K562 (cell line): ENCODE results near the gene SPRYD7. TPM values are rescaled to one million over a fixed set of nuclear protein-coding genes. Genes with fewer than 3 reads are reported as not detected.
"Not testable (repeated sequence)": the region's sequence is repeated elsewhere in the genome, so short reads cannot be mapped to it uniquely, and the experiment has no call there.

Experiments
- ATAC-seq: fragments of 200-7000 bp; cut with Tn5 transposase; 3 replicates; pipeline ENCODE4 v1.9.1; 2020; ENCODE audit warnings: moderate library complexity
- BruUV-seq: library from RNA; stranded (reverse); fragments of 400-500 nt; replicated peaks from 2 replicates; lab custom pipeline; 2021; lab: Mats Ljungman, UMichigan
- CTCF ChIA-PET: fragments of 300-600 bp; formaldehyde crosslinking; extraction: SDS; loops from one replicate; lab custom pipeline; 2021; ENCODE audit warnings: low intra/inter-chr PET ratio; lab: Yijun Ruan, JAX
- POLR2A ChIA-PET: fragments of 300-600, 350-650 bp; sonication (Branson Sonifier 250); formaldehyde crosslinking; extraction: SDS; loops from one replicate; lab custom pipeline; 2021; ENCODE audit warnings: antibody characterized with exemption, inconsistent platforms; lab: Yijun Ruan, JAX
- DNase-seq, 4 experiments: peaks; one replicate each; pipeline versions ENCODE4 v3.0.0 to v3.0.0-alpha.2; 2011 to 2018; ENCODE audit warnings: low spot score in 3 of 4, mixed read lengths in 3 of 4; ENCODE audit errors: extremely low read depth in 1 of 4
- FAIRE-seq: peaks from 2 replicates; lab custom pipeline; 2011; peaks lifted over from hg19 to GRCh38; lab: Jason Lieb, UNC
- H2AFZ ChIP-seq: 2 replicates; pipeline ENCODE4 v1.6.0; 2011; ENCODE audit warnings: low read depth, low read length, control low read depth, inconsistent platforms
- H3K27ac ChIP-seq: fragments of 200-600 bp; 3 replicates; pipeline ENCODE4 v1.8.0; 2011; ENCODE audit warnings: low read depth, mild to moderate bottlenecking, control low read depth, inconsistent platforms, low read length, moderate library complexity, mixed read lengths; ENCODE audit errors: extremely low read depth
- H3K27me3 ChIP-seq, 2 experiments: fragments of 300-600 bp in 1 of 2; 2 replicates in 1 of 2; 3 replicates in 1 of 2; pipeline versions ENCODE4 v1.6.0 to v1.8.0; 2011; ENCODE audit warnings: inconsistent platforms in 2 of 2, low read length in 2 of 2, mild to moderate bottlenecking in 1 of 2, mixed read lengths in 1 of 2, moderate library complexity in 1 of 2; ENCODE audit not compliant: control insufficient read depth in 2 of 2, insufficient read depth in 2 of 2
- H3K36me3 ChIP-seq: fragments of 300-600 bp; 3 replicates; pipeline ENCODE4 v1.8.0; 2011; ENCODE audit warnings: mild to moderate bottlenecking, low read length, inconsistent platforms; ENCODE audit not compliant: control insufficient read depth, insufficient read depth
- H3K4me1 ChIP-seq, 2 experiments: fragments of 200-600 bp in 1 of 2; replicated peaks in 1 of 2; 2 replicates in 1 of 2; 3 replicates in 1 of 2; pipeline versions ENCODE4 v1.5.1 to v1.8.0; 2011; ENCODE audit warnings: inconsistent platforms in 2 of 2, low read length in 2 of 2, mild to moderate bottlenecking in 1 of 2, mixed read lengths in 1 of 2, moderate library complexity in 1 of 2; ENCODE audit not compliant: control insufficient read depth in 2 of 2, insufficient read depth in 2 of 2
- H3K4me2 ChIP-seq: 2 replicates; pipeline ENCODE4 v1.6.1; 2011; ENCODE audit warnings: low read length, control low read depth, inconsistent platforms, mixed read lengths; ENCODE audit not compliant: insufficient read depth
- H3K4me3 ChIP-seq: fragments of 200-600 bp; sonication (generic), shearing (Covaris generic); 2 replicates; pipeline ENCODE4 v1.5.1; 2016; ENCODE audit warnings: control low read depth, inconsistent platforms
- H3K79me2 ChIP-seq: fragments of 200-600 bp; 3 replicates; pipeline ENCODE4 v1.8.0; 2011; ENCODE audit warnings: low read length, inconsistent platforms; ENCODE audit not compliant: control insufficient read depth, insufficient read depth
- H3K9ac ChIP-seq, 2 experiments: 2 replicates each; pipeline versions ENCODE4 v1.6.0 to v1.6.1; 2011; ENCODE audit warnings: low read depth in 2 of 2, low read length in 2 of 2, control low read depth in 1 of 2, inconsistent platforms in 1 of 2, mild to moderate bottlenecking in 1 of 2, mixed read lengths in 1 of 2; ENCODE audit not compliant: insufficient read depth in 1 of 2
- H3K9me1 ChIP-seq: one replicate; pipeline ENCODE4 v1.6.0; 2011; ENCODE audit warnings: inconsistent platforms, mild to moderate bottlenecking, low read length, moderate library complexity; ENCODE audit not compliant: control insufficient read depth, insufficient read depth
- H3K9me3 ChIP-seq: replicated peaks from 2 replicates; pipeline ENCODE4 v1.5.1; 2011; ENCODE audit warnings: low read depth, low read length, inconsistent platforms; ENCODE audit not compliant: control insufficient read depth, insufficient read depth
- H4K20me1 ChIP-seq: replicated peaks from 2 replicates; pipeline ENCODE4 v1.6.1; 2011; ENCODE audit warnings: low read length, inconsistent platforms, mixed read lengths; ENCODE audit not compliant: control insufficient read depth, insufficient read depth
- GATAD2B ChIP-seq: fragments of 450-650 bp; IDR thresholded peaks from 2 replicates; pipeline ENCODE4 v1.6.1; 2017; ENCODE audit warnings: mild to moderate bottlenecking, borderline replicate concordance
- PRPF4 ChIP-seq: fragments of 200-400 bp; formaldehyde crosslinking; IDR thresholded peaks from one replicate; pipeline ENCODE4 v1.6.1; 2017; ENCODE audit warnings: low read length, low read depth, mild to moderate bottlenecking; ENCODE audit not compliant: insufficient read depth, poor library complexity, severe bottlenecking
- SMAD3 ChIP-seq: fragments of 450-650 bp; formaldehyde crosslinking; conservative IDR thresholded peaks from 2 replicates; pipeline ENCODE4 v1.4.0; 2020; ENCODE audit warnings: mild to moderate bottlenecking
- SRSF1 ChIP-seq: fragments of 200-400 bp; formaldehyde crosslinking; IDR thresholded peaks from 2 replicates; pipeline ENCODE4 v1.6.1; 2017; ENCODE audit warnings: mild to moderate bottlenecking, low read depth, low read length, moderate library complexity
- TFAM ChIP-seq: fragments of 250-450 bp; sonication (Bioruptor Pico); conservative IDR thresholded peaks from 2 replicates; pipeline ENCODE4 v1.5.0; 2021; ENCODE audit warnings: mild to moderate bottlenecking, moderate library complexity
- ZNF12 ChIP-seq: sonication (generic); formaldehyde crosslinking; IDR thresholded peaks from 2 replicates; pipeline ENCODE4 v1.4.0; 2020; ENCODE audit warnings: mild to moderate bottlenecking, missing genetic modification reagents
- WGBS: fragments of 100-300 bp; shearing (Covaris generic); methylation state at CpG from one replicate; pipeline ENCODE4 v1.1.6; 2016; ENCODE audit warnings: low coverage, mixed read lengths; ENCODE audit not compliant: insufficient coverage; ENCODE audit errors: missing lambda C conversion rate; 5-methylcytosine and 5-hydroxymethylcytosine counted together
- in situ Hi-C: fragments of 300-500 bp; cut with MboI; formaldehyde crosslinking; loops from 4 replicates; pipeline ENCODE4 v1.15.0; 2018; ENCODE audit warnings: inconsistent platforms, mixed read lengths
- intact Hi-C: fragments of 100-400 bp; cut with micrococcal nuclease; formaldehyde crosslinking; loops from 2 replicates; pipeline ENCODE4 v1.14.2; 2022
- polyA plus RNA-seq, 8 experiments: library from polyadenylated mRNA; depleted of rRNA in 4 of 8; stranded (reverse) in 5 of 8; unstranded in 3 of 8; fragments of >200 nt; fragmentation: Nextera tagmentation in 2 of 8; fragmentation: Illumina TruSeq in 1 of 8; extraction: Ambion mirVana in 2 of 8; extraction: Trizol in 1 of 8; gene quantifications; 2 replicates each; pipeline versions ENCODE4 v1.2.1 to v1.2.3, GENCODE V29; 2011 to 2014; ENCODE audit warnings: inconsistent platforms in 1 of 8, missing spikeins in 1 of 8
- total RNA-seq, 7 experiments: library from RNA; depleted of rRNA in 6 of 7; stranded (reverse); fragments of >200 nt in 6 of 7; fragmentation: Illumina TruSeq in 2 of 7; extraction: Trizol in 2 of 7; gene quantifications; 2 replicates each; pipeline versions ENCODE4 v1.2.1 to v1.2.3, GENCODE V29; 2011 to 2021; ENCODE audit warnings: low replicate concordance in 1 of 7
- TF ChIP-seq, protein P1 (sequence below): fragments of 250-450 bp; sonication (Bioruptor Pico); IDR thresholded peaks from 2 replicates; pipeline ENCODE4 v1.8.0; 2022; ENCODE audit warnings: moderate library complexity, mild to moderate bottlenecking, inconsistent platforms
- TF ChIP-seq, protein P2 (sequence below): IDR thresholded peaks from 3 replicates; pipeline ENCODE4 v1.6.1; 2011; ENCODE audit warnings: borderline replicate concordance, mild to moderate bottlenecking; ENCODE audit not compliant: insufficient read length, insufficient read depth
- TF ChIP-seq, protein P3 (sequence below): fragments of 450-650 bp; IDR thresholded peaks from 2 replicates; pipeline ENCODE4 v1.6.1; 2016; ENCODE audit warnings: mild to moderate bottlenecking

SPRYD7 gene
- total and polyA plus RNA-seq, 9 of the 15 experiments (the other 6 are each of a cell fraction or from before 2014, with no cell fraction given): 4.3 to 11.0 (median 7.9) TPM

DNA sequence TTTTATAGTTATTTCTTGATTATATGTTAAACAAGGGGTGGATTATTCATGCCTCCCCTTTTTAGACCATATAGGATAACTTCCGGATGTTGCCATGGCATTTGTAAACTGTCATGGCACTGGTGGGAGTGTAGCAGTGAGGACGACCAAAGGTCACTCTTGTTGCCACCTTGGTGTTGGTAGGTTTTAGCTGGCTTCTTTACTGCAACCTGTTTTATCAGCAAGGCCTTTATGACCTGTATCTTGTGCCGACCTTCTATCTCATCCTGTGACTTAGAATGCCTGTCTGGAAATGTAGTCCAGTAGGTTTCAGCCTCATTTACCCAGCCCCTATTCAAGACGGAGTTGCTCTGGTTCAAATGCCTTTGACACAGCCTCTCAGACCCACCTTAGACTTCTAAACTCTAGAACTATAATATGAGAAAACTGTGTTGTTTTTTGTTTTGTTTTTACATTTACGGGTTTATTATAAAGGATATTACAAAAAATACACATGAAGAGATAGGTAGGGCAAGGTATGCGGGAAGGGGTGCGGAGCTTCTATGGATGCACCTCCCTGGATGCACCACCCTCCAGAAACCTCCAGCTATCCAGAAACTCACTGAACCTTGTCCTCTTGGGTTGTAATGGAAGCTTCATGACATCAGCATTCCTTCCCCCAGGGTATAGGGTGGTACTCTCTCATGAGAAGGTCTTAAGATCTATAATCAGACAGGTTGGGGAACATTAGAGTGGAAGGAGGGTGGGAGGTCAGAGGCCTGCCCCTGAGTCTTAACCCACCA lies 15.8 kb upstream of the SPRYD7 start (continued):
- TF ChIP-seq, protein P1, sequence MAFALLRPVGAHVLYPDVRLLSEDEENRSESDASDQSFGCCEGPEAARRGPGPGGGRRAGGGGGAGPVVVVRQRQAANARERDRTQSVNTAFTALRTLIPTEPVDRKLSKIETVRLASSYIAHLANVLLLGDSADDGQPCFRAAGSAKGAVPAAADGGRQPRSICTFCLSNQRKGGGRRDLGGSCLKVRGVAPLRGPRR (CRISPR knock-in tag): no peak
- TF ChIP-seq PRPF4: no peak
- no peak for TF ChIP-seq ZNF12
- TF ChIP-seq, protein P2, sequence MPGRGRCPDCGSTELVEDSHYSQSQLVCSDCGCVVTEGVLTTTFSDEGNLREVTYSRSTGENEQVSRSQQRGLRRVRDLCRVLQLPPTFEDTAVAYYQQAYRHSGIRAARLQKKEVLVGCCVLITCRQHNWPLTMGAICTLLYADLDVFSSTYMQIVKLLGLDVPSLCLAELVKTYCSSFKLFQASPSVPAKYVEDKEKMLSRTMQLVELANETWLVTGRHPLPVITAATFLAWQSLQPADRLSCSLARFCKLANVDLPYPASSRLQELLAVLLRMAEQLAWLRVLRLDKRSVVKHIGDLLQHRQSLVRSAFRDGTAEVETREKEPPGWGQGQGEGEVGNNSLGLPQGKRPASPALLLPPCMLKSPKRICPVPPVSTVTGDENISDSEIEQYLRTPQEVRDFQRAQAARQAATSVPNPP: no peak
- TF ChIP-seq TFAM (CRISPR knock-in tag): no peak
- TF ChIP-seq, protein P3, sequence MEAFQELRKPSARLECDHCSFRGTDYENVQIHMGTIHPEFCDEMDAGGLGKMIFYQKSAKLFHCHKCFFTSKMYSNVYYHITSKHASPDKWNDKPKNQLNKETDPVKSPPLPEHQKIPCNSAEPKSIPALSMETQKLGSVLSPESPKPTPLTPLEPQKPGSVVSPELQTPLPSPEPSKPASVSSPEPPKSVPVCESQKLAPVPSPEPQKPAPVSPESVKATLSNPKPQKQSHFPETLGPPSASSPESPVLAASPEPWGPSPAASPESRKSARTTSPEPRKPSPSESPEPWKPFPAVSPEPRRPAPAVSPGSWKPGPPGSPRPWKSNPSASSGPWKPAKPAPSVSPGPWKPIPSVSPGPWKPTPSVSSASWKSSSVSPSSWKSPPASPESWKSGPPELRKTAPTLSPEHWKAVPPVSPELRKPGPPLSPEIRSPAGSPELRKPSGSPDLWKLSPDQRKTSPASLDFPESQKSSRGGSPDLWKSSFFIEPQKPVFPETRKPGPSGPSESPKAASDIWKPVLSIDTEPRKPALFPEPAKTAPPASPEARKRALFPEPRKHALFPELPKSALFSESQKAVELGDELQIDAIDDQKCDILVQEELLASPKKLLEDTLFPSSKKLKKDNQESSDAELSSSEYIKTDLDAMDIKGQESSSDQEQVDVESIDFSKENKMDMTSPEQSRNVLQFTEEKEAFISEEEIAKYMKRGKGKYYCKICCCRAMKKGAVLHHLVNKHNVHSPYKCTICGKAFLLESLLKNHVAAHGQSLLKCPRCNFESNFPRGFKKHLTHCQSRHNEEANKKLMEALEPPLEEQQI: no peak
- no peak for TF ChIP-seq GATAD2B
- no peak for TF ChIP-seq SRSF1
- TF ChIP-seq SMAD3 (CRISPR knock-in tag): no peak

DNA sequence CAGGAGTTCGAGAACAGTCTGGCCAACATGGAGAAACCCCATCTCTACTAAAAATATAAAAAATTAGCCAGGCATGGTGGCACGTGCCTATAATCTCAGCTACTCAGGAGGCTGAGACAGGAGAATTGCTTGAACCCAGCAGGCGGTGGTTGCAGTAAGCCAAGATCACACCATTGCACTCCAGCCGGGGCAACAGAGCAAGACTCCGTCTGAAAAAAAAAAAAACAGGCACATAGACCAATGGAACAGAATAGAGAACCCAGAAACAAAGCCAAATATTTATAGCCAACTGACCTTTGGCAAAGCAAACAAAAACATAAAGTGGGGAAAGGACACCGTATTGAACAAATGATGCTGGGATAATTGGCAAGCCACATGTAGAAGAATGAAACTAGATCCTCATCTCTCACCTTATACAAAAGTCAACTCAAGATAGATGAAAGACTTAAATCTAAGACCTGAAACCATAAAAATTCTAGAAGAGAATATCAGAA lies 12.7 kb upstream of the SPRYD7 start:
- ATAC-seq, BruUV-seq, intact Hi-C loops, FAIRE-seq, in situ Hi-C loops, H3K27me3 ChIP-seq, H3K9me1 ChIP-seq, H3K36me3 ChIP-seq, H3K4me3 ChIP-seq, H3K9ac ChIP-seq, H3K4me2 ChIP-seq, H3K4me1 ChIP-seq, DNase-seq, H4K20me1 ChIP-seq, H3K79me2 ChIP-seq, H3K27ac ChIP-seq, POLR2A ChIA-PET, H3K9me3 ChIP-seq, H2AFZ ChIP-seq: not testable (repeated sequence)
- WGBS: 2% methylated on average over 5 of the region's 6 CpGs
- CTCF ChIA-PET: interaction anchor here (0.6 kb wide), 1 partner anchor 8 kb away, joined by 3 read pairs; no protein-coding TSS in a partner anchor
